Sciatic nerve (tissue), 2 donors: Measurements from ENCODE around the gene ASCL4. TPM values are rescaled to one million over a fixed set of nuclear protein-coding genes. Genes with fewer than 3 reads are reported as not detected.
A peak's percentile ranks its signal among the peaks of the same experiment; 100 is the strongest.

Source experiments
- ATAC-seq: fragments of 200-7000 bp; cut with Tn5 transposase; one replicate; pipeline ENCODE4 v1.9.1; 2020; ENCODE audit warnings: mild to moderate bottlenecking, moderate library complexity
- DNase-seq: peaks from one replicate; pipeline ENCODE4 v3.0.0-alpha.2; 2020; ENCODE audit warnings: low spot score
- intact Hi-C: fragments of 100-400 bp; cut with DNase I; formaldehyde crosslinking; loops from one replicate; pipeline ENCODE4 v1.14.2; 2022
- total RNA-seq: library from RNA; stranded (reverse); fragmentation: NEBNext Ultra II Directional; extraction: Animal tissue kit (Norgen Biotek cat#: 25700); gene quantifications from one replicate; pipeline ENCODE4 v1.2.1, GENCODE V29; 2021
- donor health status: DM: no; HTN: no; CAD: no.
- donor health status: DM: no; HTN: no; CAD: no.

The ASCL4 gene
- total RNA-seq, 1 donor from 2014 or later: not detected

- ATAC-seq: no peak
- intact Hi-C loops: no loop called here
- DNase-seq: no peak
Measured at GRCh38 chr12:107775093-107775721, 703 bp downstream of the ASCL4 start.

GRCh38 chr12:107776171-107776570, 1.7 kb downstream of the ASCL4 start:
- no peak for DNase-seq
- intact Hi-C loops: no loop called here
- no peak for ATAC-seq

- DNase-seq (no peak), ATAC-seq (peak; percentile 57)
- intact Hi-C loops: no loop called here
Measured at GRCh38 chr12:107778383-107779025, 4.0 kb downstream of the ASCL4 start.

GRCh38 chr12:107779077-107779831, 4.8 kb downstream of the ASCL4 start:
- DNase-seq: no peak
- intact Hi-C loops: no loop called here
- ATAC-seq: peak; percentile 59

GRCh38 chr12:107780298-107780697, 5.8 kb downstream of the ASCL4 start:
- no peak for ATAC-seq

GRCh38 chr12:107782067-107782466, 7.6 kb downstream of the ASCL4 start:
- ATAC-seq (no peak), DNase-seq (no peak)
- intact Hi-C loops: no loop called here

More at GRCh38 chr12:107780298-107780697, 5.8 kb downstream of the ASCL4 start:
- DNase-seq: no peak
- intact Hi-C loops: no loop called here

- intact Hi-C loops: no loop called here
- DNase-seq (no peak), ATAC-seq (no peak)
Measured at GRCh38 chr12:107783406-107784376, 9.2 kb downstream of the ASCL4 start.

- DNase-seq: no peak
- intact Hi-C loops: no loop called here
- no peak for ATAC-seq
Measured at GRCh38 chr12:107788281-107788680, 13.8 kb downstream of the ASCL4 start.

GRCh38 chr12:107788690-107789458, 14.4 kb downstream of the ASCL4 start:
- no peak for ATAC-seq

GRCh38 chr12:107791465-107792089, 17.1 kb downstream of the ASCL4 start:
- DNase-seq: no peak
- intact Hi-C loops: no loop called here
- ATAC-seq: no peak

More at GRCh38 chr12:107788690-107789458, 14.4 kb downstream of the ASCL4 start:
- intact Hi-C loops: no loop called here
- no peak for DNase-seq

GRCh38 chr12:107794451-107794850, 19.9 kb downstream of the ASCL4 start:
- ATAC-seq: no peak
- intact Hi-C loops: no loop called here
- DNase-seq: no peak

- intact Hi-C loops: no loop called here
- no peak for ATAC-seq
- no peak for DNase-seq
Measured at GRCh38 chr12:107798580-107798979, 24.1 kb downstream of the ASCL4 start.

- DNase-seq (no peak), ATAC-seq (no peak)
- intact Hi-C loops: no loop called here
Measured at GRCh38 chr12:107801150-107801549, 26.6 kb downstream of the ASCL4 start.

GRCh38 chr12:107803092-107803491, 28.6 kb downstream of the ASCL4 start:
- DNase-seq (no peak), ATAC-seq (no peak)
- intact Hi-C loops: no loop called here

- DNase-seq (no peak), ATAC-seq (no peak)
- intact Hi-C loops: no loop called here
Measured at GRCh38 chr12:107805488-107806180, 31.1 kb downstream of the ASCL4 start.

GRCh38 chr12:107807471-107808150, 33.1 kb downstream of the ASCL4 start:
- intact Hi-C loops: no loop called here

GRCh38 chr12:107817250-107817649, 42.7 kb downstream of the ASCL4 start:
- ATAC-seq (no peak), DNase-seq (no peak)
- intact Hi-C loops: no loop called here

More at GRCh38 chr12:107807471-107808150, 33.1 kb downstream of the ASCL4 start:
- DNase-seq: no peak
- ATAC-seq: no peak
